Osteocyte (in vitro differentiated cells): Measurements from ENCODE around the gene SLC17A9. TPM values are rescaled to one million over a fixed set of nuclear protein-coding genes. Genes with fewer than 3 reads are reported as not detected.

ENCODE experiments used
- DNase-seq: peaks from one replicate; pipeline ENCODE4 v3.0.0; 2021; ENCODE audit warnings: mixed read lengths; ENCODE audit not compliant: unreplicated experiment; ENCODE audit errors: extremely low spot score
- H3K27ac Mint-ChIP-seq: one replicate; pipeline ENCODE4 v1.8.0; 2021; ENCODE audit warnings: mild to moderate bottlenecking, mixed read lengths; ENCODE audit not compliant: unreplicated experiment
- H3K27me3 Mint-ChIP-seq: one replicate; pipeline ENCODE4 v1.8.0; 2021; ENCODE audit warnings: mixed read lengths; ENCODE audit not compliant: unreplicated experiment
- H3K36me3 Mint-ChIP-seq: one replicate; pipeline ENCODE4 v1.8.0; 2021; ENCODE audit warnings: mixed read lengths; ENCODE audit not compliant: unreplicated experiment
- H3K4me1 Mint-ChIP-seq: one replicate; pipeline ENCODE4 v1.8.0; 2021; ENCODE audit warnings: mixed read lengths; ENCODE audit not compliant: unreplicated experiment
- H3K4me3 Mint-ChIP-seq: one replicate; pipeline ENCODE4 v1.8.0; 2021; ENCODE audit warnings: mild to moderate bottlenecking, moderate library complexity, mixed read lengths; ENCODE audit not compliant: unreplicated experiment
- H3K9me3 Mint-ChIP-seq: one replicate; pipeline ENCODE4 v1.8.0; 2021; ENCODE audit warnings: mixed read lengths; ENCODE audit not compliant: unreplicated experiment
- total RNA-seq: library from RNA; stranded (reverse); gene quantifications from 2 replicates; pipeline ENCODE4 v1.2.1, GENCODE V29; 2021
- TF ChIP-seq, protein P1 (sequence below): fragments of 200-600 bp; sonication (generic); IDR thresholded peaks from 2 replicates; pipeline ENCODE4 v1.5.0; 2021; ENCODE audit warnings: antibody characterized with exemption, mild to moderate bottlenecking, moderate library complexity

Gene SLC17A9
- total RNA-seq, 1 donor from 2014 or later: not detected

DNA sequence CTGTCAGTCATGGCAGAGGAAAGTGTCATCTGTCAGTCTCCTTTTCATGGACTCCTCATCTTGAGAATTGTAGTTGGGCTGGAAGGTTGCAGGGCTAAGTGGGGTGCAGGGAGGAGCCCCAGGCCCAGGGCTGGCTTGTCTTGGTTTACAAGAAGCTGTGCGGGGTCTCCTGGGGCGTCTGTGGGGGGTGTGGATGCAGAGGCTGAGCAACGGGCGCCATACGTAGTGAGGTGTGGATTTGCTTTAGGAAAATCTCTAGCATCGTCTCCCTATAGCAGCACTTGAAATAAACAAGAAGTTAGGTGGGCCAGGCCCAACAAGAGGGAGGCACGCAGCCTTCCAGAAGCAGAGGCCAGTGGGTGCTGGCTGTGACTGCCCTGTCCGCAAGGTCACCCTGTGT lies 1.8 kb upstream of the SLC17A9 start:
- Mint-ChIP-seq H3K9me3 (no peaks in the 10 kb centered on the region), H3K27ac (no peak overlapping the region), H3K27me3 (no peaks in the 10 kb centered on the region)

DNA sequence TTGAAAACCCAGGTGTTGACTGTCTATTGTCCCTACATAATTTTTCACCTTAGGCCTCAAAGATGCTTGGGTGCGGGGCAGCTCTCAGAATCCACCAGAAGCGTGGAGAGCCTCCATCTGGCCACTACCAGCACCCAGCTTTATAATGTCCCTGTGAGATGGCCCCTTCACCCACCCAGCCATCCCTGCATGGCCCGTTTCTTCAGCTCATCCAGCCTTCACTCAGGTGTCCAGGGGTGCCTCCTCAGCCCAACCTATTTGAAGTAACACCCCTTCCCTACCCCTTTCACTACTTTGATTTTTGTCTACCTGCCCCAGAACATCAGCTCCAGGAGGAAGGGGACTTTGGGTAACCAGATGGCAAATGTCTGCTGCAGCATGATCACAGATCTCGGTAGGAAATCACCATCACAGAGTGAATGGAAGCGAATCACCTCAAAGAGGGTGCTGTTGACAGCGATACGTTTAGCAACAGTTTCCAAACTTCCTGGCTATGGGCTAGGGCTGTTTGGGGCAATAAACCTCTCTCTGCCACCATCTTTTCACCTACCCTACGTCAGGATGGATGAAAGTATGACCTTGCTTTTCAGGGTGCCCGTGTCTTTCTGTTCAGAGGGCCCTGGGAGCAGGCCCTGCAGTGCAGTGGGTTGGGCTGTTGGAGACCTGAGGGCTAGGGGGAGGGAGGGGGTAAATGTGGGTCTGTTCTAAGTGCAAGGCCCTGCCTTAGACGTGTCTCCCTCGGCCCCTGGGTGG lies 1.2 kb upstream of the SLC17A9 start:
- no peaks in the 10 kb centered on the region for H3K27me3 Mint-ChIP-seq
- DNase-seq: no peak
- no peaks in the 10 kb centered on the region for H3K9me3 Mint-ChIP-seq
- H3K27ac Mint-ChIP-seq: no peak overlapping the region
- peaks cover 29% of the 10 kb centered on the region for H3K36me3 Mint-ChIP-seq
- H3K4me1 Mint-ChIP-seq: peaks cover 9% of the 10 kb centered on the region
- H3K4me3 Mint-ChIP-seq: no peak overlapping the region
- TF ChIP-seq, protein P1, sequence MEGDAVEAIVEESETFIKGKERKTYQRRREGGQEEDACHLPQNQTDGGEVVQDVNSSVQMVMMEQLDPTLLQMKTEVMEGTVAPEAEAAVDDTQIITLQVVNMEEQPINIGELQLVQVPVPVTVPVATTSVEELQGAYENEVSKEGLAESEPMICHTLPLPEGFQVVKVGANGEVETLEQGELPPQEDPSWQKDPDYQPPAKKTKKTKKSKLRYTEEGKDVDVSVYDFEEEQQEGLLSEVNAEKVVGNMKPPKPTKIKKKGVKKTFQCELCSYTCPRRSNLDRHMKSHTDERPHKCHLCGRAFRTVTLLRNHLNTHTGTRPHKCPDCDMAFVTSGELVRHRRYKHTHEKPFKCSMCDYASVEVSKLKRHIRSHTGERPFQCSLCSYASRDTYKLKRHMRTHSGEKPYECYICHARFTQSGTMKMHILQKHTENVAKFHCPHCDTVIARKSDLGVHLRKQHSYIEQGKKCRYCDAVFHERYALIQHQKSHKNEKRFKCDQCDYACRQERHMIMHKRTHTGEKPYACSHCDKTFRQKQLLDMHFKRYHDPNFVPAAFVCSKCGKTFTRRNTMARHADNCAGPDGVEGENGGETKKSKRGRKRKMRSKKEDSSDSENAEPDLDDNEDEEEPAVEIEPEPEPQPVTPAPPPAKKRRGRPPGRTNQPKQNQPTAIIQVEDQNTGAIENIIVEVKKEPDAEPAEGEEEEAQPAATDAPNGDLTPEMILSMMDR: no peak

More for the DNA sequence above, 1.8 kb upstream of the SLC17A9 start:
- Mint-ChIP-seq H3K4me1 (peaks cover 9% of the 10 kb centered on the region), H3K36me3 (peaks cover 32% of the 10 kb centered on the region), H3K4me3 (no peak overlapping the region)
- TF ChIP-seq, protein P1: no peak
- no peak for DNase-seq

DNA sequence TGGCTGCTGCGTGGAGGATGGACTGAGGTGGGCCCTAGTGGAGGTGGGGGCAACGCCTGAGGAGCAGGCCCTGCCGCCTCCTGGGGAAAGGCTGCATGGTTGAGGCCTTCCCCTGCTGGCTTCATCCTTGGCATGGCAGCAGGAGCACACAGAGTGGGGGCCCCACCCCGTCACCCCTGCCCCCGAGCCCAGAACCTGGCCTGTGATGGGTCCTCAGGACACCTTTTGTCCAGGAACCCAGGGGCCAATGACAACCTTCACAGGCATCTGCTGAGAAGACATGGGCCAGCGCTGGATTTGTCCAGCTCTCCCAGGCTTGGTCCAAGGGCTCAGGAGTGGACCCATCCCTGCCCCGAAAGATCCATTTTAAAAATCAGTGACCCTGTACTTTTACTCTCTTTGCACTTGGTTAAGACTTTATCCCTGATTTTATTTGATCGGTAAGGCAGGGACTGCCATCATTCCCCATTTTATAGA lies 575 bp upstream of the SLC17A9 start:
- Mint-ChIP-seq H3K36me3 (peaks cover 25% of the 10 kb centered on the region), H3K27me3 (no peaks in the 10 kb centered on the region), H3K9me3 (no peaks in the 10 kb centered on the region), H3K4me3 (no peak overlapping the region), H3K27ac (no peak overlapping the region), H3K4me1 (peaks cover 9% of the 10 kb centered on the region)
- TF ChIP-seq, protein P1: no peak
- no peak for DNase-seq

DNA sequence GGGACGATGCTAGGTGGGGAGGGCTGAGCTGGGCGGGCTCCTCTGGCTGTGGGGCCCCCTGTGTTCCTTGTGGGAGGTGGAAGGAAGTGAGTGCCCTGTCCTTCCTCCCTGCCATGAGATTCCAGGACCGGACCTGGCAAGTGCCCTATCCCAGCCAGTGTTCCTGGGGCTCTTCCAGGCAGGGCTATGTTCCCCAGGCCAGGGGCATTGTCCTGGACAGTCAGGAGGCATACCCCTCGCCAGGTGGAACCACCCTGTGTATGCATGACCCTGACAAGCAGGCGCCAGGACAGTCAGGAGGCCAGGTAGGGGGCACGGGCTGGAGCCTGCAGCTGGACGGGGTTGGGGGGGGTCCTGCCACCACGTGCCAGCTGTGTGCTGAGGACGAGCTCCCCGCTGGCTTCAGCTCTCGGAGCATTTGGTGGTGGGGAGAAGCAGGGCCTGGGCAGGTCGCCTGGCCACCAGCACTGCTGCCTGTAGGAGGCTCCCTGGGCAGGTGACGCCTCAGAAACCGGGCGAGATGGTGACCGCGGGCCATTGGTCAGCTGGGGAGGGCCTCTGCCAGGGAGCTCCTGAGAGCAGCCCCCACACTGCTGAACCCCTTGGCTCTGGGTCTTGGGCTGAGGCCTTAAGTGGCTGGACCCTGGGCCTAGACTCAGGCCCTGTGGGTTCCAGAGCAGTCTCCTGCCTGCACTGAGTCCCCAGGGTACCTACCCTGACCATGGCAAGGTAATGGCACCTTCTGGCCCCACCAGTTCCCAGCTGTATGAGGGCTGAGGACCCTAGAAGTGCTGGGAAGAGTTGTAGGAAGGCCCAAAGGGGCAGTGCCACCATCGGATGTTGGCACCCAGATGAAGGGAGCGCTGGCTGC lies 694 bp downstream of the SLC17A9 start:
- Mint-ChIP-seq H3K4me3 (no peak overlapping the region), H3K27me3 (no peaks in the 10 kb centered on the region), H3K9me3 (no peaks in the 10 kb centered on the region), H3K27ac (no peak overlapping the region), H3K36me3 (peaks cover 16% of the 10 kb centered on the region), H3K4me1 (peaks cover 9% of the 10 kb centered on the region)
- DNase-seq: no peak
- TF ChIP-seq, protein P1: no peak
